Measurements from ENCODE around the gene EIPR1. TPM values are rescaled to one million over a fixed set of nuclear protein-coding genes. Genes with fewer than 3 reads are reported as not detected.
A peak's percentile ranks its signal among the peaks of the same experiment; 100 is the strongest.
"Not testable (repeated sequence)": the region's sequence is repeated elsewhere in the genome, so short reads cannot be mapped to it uniquely, and the experiment has no call there.

Gene EIPR1
- total RNA-seq, 1 donor from 2014 or later = 27.2 TPM

DNA sequence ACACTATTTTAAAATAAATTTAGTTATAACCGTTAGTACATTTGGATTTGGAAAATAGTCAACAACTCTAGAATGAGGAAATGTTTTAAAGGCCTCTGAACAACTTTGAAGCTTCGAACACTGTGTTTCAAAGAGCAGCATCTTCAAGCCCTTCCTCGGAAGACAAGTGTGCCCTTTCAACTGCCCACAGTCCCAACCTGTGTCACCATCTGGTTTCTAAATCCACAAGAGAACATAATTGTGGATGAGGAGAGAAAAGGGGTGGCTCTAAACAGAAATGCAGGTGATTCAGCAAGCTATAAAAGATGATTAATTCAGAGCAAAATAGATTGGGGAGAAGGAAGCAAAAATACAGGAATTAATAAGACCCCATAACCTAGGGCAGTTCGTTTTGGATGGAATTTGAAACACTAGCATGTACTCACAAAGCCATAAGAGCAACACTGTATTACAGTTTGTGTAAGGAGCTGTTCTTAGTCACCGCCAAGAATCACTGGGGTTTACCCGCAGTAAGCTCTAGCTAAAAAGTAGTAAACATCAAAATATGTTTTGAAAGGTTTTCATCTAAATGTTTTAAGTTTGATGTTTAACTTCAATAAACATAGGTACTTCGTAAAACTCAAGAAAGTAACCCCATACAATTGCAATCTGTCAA lies 160.7 kb downstream of the EIPR1 start:
- no peak for DNase-seq (ENCODE audit: low read depth in 2 of 2)

DNA sequence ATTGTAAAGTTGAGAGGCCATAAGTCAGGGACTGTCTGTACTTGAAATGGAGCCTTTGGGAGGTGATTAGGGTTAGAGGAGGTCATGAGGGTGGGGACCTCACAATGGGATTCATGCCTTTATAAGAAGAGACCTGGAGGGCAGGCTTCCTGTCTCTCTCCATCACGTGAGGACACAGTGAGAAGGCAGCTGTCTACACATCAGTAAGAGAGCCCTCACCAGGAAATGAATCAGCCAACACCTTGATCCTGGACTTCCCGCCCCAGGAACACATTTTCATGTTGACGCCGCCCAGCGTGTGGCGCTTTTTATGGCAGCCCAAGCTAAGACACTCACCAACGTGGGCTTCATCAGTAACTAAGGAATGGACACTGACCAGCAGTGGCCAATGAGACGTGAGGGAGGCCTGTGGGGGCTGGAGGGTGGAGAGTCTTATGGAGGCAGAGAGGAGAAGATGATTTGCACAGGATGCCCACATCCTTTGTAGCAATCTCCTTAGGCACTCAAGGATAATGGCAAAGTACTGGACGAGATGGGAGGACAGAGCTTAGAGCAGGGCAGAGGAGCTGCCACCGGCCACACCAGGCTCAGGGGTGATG lies 162.7 kb downstream of the EIPR1 start:
- DNase-seq (ENCODE audit: low read depth in 2 of 2) = peak; percentile 26 to 37

DNA sequence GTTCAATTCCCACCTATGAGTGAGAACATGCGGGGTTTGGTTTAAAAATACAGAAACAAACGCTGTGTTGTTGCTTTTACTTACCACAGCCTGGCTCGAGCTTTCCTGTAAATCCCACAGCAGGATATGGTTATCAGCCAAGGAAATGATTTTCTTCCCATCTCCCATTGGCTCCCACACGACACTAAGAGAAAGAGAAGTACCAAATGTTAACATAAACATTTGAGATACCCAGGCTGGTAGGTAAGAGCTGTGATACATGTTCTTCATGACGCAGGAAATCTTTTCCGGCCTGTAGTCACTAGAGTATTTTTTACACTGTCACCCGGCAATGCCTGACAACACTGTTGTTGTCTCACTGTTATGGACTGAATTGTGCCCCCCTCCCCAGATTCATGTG lies 163.6 kb downstream of the EIPR1 start:
- peak in 1 of 2 donors; percentile 71 for DNase-seq (ENCODE audit: low read depth in 2 of 2)

DNA sequence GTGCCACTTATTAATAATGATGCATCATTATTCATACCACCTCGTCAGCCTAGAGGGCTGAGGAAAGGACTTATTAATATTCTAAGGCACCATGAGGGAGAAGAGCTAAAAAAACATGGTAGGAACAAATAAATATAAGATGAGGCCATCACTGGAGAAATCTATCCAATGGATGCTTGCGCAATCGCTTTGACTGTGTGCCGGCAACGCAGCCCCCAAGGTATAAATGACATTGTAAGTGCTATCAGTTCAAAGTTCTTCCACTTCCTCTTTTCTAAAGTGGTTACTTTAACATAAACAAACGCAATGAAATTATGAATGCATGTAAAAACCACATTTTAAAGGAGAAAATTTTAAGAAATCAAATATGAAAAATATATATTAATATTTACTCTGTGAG lies 164.6 kb downstream of the EIPR1 start:
- DNase-seq (ENCODE audit: low read depth in 2 of 2) = no peak

DNA sequence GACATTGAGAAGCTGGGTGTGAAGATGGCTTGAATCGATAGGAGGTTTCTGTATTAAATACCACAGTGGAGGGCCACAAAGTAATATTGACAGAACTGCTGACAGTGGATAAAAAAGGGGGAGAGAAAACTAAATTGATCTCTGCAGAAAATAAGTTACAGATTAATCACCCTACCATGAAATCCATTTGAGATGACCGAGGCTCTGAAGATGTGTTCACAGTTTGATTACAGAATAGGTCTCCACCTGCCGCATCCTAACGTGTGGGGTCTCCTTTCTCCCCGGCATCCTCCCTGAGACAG lies 165.6 kb downstream of the EIPR1 start:
- no peak for DNase-seq (ENCODE audit: low read depth in 2 of 2)

DNA sequence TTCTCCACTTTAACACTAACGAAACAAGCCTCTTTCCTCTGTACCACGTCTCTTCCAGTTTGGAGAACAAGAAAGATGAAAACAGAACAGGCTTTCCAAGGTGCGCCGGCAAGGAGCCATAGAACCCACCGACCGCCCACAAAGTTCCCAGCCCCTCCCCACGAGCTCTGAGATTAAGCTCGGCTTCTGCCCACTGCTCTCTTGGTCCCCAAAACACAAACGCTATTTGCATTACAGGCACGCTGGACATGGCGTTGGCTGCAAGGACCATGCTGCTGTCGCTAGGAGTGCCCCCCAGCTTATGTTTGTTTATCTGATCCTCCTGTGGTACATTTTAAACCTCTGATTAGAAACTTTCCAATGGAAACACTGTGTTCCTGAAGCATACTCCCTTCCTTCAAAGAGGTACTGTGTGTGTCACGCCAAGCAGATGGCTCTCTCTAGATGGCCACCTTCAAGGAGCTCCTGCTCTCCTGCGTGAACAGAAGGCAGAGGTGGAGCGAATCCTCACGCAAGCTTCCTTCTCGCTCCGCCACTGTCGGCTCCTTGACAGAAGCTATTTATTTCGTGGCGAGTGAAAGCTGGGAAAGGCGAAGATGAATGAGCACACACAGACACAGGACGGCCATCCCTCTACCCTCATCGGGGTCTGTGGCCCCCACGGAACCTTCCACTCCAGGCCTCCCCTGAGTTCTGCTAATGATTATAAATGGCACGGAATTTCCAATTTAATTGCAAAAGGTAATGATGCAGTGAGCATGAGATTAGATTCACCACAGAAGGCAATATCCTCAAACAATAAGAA lies 166.2 kb downstream of the EIPR1 start:
- DNase-seq (ENCODE audit: low read depth in 2 of 2) = no peak

- DNase-seq (ENCODE audit: low read depth in 2 of 2) = no peak
Measured at GRCh38 chr2:3210257-3210656, 167.4 kb downstream of the EIPR1 start.

- no peak for DNase-seq (ENCODE audit: low read depth in 2 of 2)
Measured at GRCh38 chr2:3209258-3209657, 168.4 kb downstream of the EIPR1 start.

- no peak for DNase-seq (ENCODE audit: low read depth in 2 of 2)
Measured at GRCh38 chr2:3208591-3208990, 169.0 kb downstream of the EIPR1 start.

DNA sequence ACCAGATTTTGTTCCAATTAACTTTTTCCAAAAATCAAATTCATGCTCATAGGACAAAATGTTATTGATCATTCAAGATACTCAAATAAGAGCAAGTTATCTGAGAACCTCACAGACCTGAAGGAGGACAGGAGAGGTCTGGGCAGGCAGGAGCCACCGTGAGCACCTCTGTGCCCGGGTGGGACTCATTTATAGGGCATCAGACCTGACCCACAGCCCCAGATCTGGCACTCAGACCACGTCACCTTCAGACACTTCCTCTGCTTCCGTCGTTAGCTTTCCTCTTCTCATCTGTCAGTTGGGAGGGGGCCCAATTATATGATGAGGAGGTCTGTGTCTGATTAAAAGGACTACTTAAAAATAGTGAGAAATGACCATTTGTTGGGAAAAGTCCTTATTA lies 169.4 kb downstream of the EIPR1 start:
- DNase-seq (ENCODE audit: low read depth in 2 of 2) = no peak

DNA sequence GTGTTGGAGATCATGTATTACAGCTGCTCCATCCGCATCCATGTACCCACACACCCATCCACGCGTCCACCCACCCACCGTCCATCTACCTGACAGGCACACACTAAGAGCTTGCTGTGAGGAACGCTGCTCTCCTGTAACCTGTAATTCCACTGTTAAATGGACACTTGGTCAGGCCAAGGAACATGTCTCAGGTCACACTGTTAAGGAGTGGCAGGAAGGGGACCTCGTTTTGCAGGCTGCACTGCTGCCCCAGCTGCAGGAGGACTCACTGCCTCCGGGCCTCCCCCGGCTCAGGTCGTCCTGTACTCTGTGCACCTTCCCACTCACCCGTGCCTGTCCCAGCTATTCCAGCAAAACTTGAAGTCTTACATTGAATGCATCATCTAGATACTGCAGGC lies 170.5 kb downstream of the EIPR1 start:
- DNase-seq (ENCODE audit: low read depth in 2 of 2) = no peak

- no peak for DNase-seq (ENCODE audit: low read depth in 2 of 2)
Measured at GRCh38 chr2:3205845-3206244, 171.8 kb downstream of the EIPR1 start.

DNA sequence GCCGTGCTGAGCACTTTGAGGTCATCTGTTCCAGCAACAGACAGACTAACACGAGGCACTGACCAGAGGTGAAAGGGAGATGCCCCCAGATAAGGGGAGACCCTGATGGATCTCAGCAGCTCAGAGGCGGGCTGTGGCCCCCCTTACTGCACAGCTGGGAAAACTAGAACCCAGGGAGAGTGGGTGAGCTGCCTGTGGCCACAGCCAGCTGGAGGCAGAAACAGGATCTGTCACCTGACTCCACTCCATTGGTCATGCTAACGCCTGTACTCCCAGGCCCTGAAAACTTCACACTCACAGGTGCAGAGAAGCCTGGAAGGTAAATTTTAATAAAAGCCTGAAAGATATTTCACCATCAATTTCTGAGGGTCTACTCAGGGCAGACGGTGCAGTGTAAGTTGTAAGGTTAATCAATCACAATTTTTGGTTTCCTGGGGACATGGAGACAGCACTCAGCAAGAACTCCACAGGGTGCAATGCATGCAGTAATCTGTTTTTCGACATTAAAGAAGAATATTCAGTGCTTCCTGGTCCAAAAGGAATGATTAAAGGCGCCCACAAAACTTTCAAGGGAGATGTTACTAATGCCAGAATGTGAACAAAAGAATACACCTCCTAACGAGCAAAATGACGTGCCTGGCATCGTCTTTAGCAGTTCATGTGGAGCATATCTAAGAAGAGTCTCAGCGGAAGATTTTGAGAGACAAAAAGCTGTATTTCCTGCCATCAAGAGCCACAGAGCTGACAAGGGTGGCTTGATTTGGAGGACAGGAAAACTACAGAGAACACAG lies 173.4 kb downstream of the EIPR1 start:
- DNase-seq (ENCODE audit: low read depth in 2 of 2) = no peak

GRCh38 chr2:3203497-3204019 lies 174.1 kb downstream of the EIPR1 start:
- DNase-seq (ENCODE audit: low read depth in 2 of 2) = no peak

DNA sequence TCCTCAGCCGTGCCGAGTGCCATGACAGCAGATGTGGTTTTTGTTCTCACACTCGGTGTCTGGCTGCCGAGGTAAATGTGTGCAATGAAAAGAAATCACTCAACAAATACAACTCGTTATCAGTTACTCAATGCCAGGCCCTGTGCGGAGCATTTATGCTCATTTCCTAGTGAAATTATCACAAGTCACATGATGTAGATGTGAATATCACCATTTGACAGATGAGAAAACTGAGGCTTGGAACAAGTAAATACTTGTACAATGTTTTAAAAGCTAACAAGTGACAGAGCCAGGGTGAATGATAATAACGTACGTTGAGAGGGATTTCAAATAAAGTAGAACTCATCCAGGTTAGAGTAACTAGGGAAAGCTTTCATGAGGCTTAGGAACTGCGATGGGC lies 174.7 kb downstream of the EIPR1 start:
- no peak for DNase-seq (ENCODE audit: low read depth in 2 of 2)

GRCh38 chr2:3201281-3201680 lies 176.3 kb downstream of the EIPR1 start:
- no peak for DNase-seq (ENCODE audit: low read depth in 2 of 2)

DNA sequence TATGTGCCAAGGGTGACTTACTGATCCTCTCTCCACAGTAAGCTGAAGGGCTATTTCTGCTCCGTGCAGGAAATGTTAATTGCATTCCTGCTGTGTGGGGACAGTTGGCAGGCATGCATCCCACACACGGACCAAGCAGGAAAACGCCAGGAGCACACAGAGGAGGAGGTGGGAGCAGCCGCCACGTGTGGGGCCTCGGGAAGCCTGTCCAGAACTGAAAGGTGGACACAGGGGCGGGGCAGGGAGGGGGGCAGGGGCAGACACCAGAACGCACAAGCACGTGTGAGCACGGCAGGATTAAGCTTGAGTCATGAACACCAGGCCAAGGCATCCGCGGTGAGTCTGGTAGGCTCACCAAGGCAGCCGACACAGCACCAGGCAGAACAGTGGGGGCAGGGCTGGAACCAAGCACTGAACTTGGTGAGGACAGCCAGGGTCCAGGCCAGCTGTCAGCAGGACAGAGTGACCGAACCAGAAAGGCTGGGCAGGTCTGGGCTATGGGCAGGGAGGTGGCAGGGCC lies 177.1 kb downstream of the EIPR1 start:
- peak in 1 of 2 donors; percentile 74 for DNase-seq (ENCODE audit: low read depth in 2 of 2)

- DNase-seq (ENCODE audit: low read depth in 2 of 2) = no peak
Measured at GRCh38 chr2:3199627-3200345, 177.8 kb downstream of the EIPR1 start.

DNA sequence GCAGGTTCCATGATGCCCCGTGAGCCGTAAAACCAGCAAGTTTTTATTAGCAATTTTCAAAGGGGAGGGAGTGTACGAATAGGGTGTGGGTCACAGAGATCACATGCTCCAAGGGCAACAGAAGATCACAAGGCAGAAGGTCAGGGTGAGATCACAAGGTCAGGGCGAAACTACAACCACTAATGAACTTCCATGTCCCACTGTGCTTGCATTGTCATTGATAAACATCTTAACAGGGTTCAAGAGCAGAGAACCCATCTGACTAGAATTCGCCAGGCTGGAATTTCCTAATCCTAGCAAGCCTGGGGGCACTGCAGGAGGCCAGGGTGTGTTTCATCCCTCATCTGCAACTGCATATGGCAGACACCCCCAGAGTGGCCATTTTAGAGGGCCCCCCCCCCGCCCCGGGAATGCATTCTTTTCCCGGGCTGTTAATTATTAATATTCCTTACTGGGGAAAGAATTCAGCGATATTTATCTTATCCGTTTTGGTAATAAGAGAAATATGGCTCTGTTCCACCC lies 178.9 kb downstream of the EIPR1 start:
- DNase-seq (ENCODE audit: low read depth in 2 of 2) = not testable (repeated sequence)

GRCh38 chr2:3198119-3198518 lies 179.5 kb downstream of the EIPR1 start:
- DNase-seq (ENCODE audit: low read depth in 2 of 2) = peak; percentile 19 to 20

- DNase-seq (ENCODE audit: low read depth in 2 of 2) = no peak
Measured at GRCh38 chr2:3197308-3197707, 180.3 kb downstream of the EIPR1 start.
